Caco-2 (cell line): ENCODE measurements around the gene NTRK2. TPM values are rescaled to one million over a fixed set of nuclear protein-coding genes. Genes with fewer than 3 reads are reported as not detected.

ENCODE experiments used
- BruUV-seq: library from RNA; stranded (reverse); fragments of 400-500 nt; replicated peaks from 2 replicates; lab custom pipeline; 2021; lab: Mats Ljungman, UMichigan
- CTCF ChIA-PET: fragments of 300-600 bp; sonication (Branson Sonifier 250); formaldehyde crosslinking; loops from one replicate; lab custom pipeline; 2022; ENCODE audit warnings: antibody characterized with exemption; lab: Charles Lee
- POLR2A ChIA-PET: fragments of 300-600 bp; sonication (Branson Sonifier 250); formaldehyde crosslinking; loops from one replicate; lab custom pipeline; 2022; ENCODE audit warnings: antibody characterized with exemption; lab: Charles Lee
- DNase-seq, 2 experiments: peaks; one replicate each; pipeline versions ENCODE4 v3.0.0 to v3.0.0-alpha.2; 2020 to 2022
- H3K27me3 ChIP-seq: replicated peaks from 2 replicates; pipeline ENCODE4 v1.6.0; 2011; ENCODE audit warnings: low read length; ENCODE audit not compliant: control insufficient read depth, insufficient read depth
- H3K36me3 ChIP-seq: 2 replicates; pipeline ENCODE4 v1.5.1; 2011; ENCODE audit warnings: low read length; ENCODE audit not compliant: control insufficient read depth, insufficient read depth
- H3K4me1 ChIP-seq: fragments of 250-450 bp; sonication (Bioruptor Pico); 2 replicates; pipeline ENCODE4 v1.5.1; 2020; ENCODE audit warnings: mild to moderate bottlenecking
- H3K4me3 ChIP-seq: 2 replicates; pipeline ENCODE4 v1.5.1; 2011; ENCODE audit warnings: low read depth, mild to moderate bottlenecking, control low read depth, low read length
- H3K9me3 ChIP-seq: fragments of 250-450 bp; sonication (Bioruptor Pico); 2 replicates; pipeline ENCODE4 v1.5.1; 2020; ENCODE audit warnings: mild to moderate bottlenecking, moderate library complexity
- H3K27ac Mint-ChIP-seq: one replicate; pipeline ENCODE4 v1.8.0; 2022; ENCODE audit warnings: mixed read lengths; ENCODE audit not compliant: unreplicated experiment
- H3K27me3 Mint-ChIP-seq: one replicate; pipeline ENCODE4 v1.8.0; 2022; ENCODE audit warnings: mixed read lengths; ENCODE audit not compliant: insufficient read depth, unreplicated experiment
- H3K36me3 Mint-ChIP-seq: one replicate; pipeline ENCODE4 v1.8.0; 2022; ENCODE audit warnings: mild to moderate bottlenecking, mixed read lengths; ENCODE audit not compliant: insufficient read depth, unreplicated experiment
- H3K4me1 Mint-ChIP-seq: one replicate; pipeline ENCODE4 v1.8.0; 2022; ENCODE audit warnings: low read depth, mixed read lengths; ENCODE audit not compliant: unreplicated experiment
- H3K4me3 Mint-ChIP-seq: one replicate; pipeline ENCODE4 v1.8.0; 2022; ENCODE audit warnings: mild to moderate bottlenecking, moderate library complexity, mixed read lengths; ENCODE audit not compliant: unreplicated experiment
- H3K9me3 Mint-ChIP-seq: one replicate; pipeline ENCODE4 v1.8.0; 2022; ENCODE audit warnings: mixed read lengths; ENCODE audit not compliant: unreplicated experiment
- intact Hi-C: fragments of 100-400 bp; cut with micrococcal nuclease; formaldehyde crosslinking; loops from one replicate; pipeline ENCODE4 v1.10.0; 2022; ENCODE audit not compliant: unreplicated experiment
- total RNA-seq: library from RNA; stranded (reverse); gene quantifications from 2 replicates; pipeline ENCODE4 v1.2.3, GENCODE V29; 2022
- TF ChIP-seq, protein P1 (sequence below), 2 experiments: fragments of 200-600 bp in 1 of 2; IDR thresholded peaks; 1 replicate in 1 of 2; 2 replicates in 1 of 2; pipeline versions ENCODE4 v1.5.1 to v1.8.0; 2011 to 2022; ENCODE audit warnings: antibody characterized with exemption in 1 of 2, control low read depth in 1 of 2, inconsistent platforms in 1 of 2, low read depth in 1 of 2, low read length in 1 of 2, mild to moderate bottlenecking in 1 of 2, moderate library complexity in 1 of 2; ENCODE audit not compliant: insufficient read depth in 1 of 2, severe bottlenecking in 1 of 2, unreplicated experiment in 1 of 2

The NTRK2 gene
- total RNA-seq, 1 experiment from 2014 or later: not detected

GRCh38 chr9:84754461-84754860 lies 84.9 kb downstream of the NTRK2 start:
- H3K27me3 ChIP-seq: no peaks in the 10 kb centered on the region
- no TSS peak for BruUV-seq
- Mint-ChIP-seq H3K27ac (no peak overlapping the region), H3K9me3 (no peaks in the 10 kb centered on the region), H3K4me3 (no peak overlapping the region), H3K4me1 (no peaks in the 10 kb centered on the region), H3K36me3 (no peaks in the 10 kb centered on the region), H3K27me3 (no peaks in the 10 kb centered on the region)
- H3K9me3 ChIP-seq: no peaks in the 10 kb centered on the region
- DNase-seq: no peak
- ChIA-PET POLR2A (no interaction called here), CTCF (no interaction called here)
- intact Hi-C loops: no loop called here
- H3K4me1 ChIP-seq: no peaks in the 10 kb centered on the region
- no peaks in the 10 kb centered on the region for H3K36me3 ChIP-seq
- TF ChIP-seq, protein P1, sequence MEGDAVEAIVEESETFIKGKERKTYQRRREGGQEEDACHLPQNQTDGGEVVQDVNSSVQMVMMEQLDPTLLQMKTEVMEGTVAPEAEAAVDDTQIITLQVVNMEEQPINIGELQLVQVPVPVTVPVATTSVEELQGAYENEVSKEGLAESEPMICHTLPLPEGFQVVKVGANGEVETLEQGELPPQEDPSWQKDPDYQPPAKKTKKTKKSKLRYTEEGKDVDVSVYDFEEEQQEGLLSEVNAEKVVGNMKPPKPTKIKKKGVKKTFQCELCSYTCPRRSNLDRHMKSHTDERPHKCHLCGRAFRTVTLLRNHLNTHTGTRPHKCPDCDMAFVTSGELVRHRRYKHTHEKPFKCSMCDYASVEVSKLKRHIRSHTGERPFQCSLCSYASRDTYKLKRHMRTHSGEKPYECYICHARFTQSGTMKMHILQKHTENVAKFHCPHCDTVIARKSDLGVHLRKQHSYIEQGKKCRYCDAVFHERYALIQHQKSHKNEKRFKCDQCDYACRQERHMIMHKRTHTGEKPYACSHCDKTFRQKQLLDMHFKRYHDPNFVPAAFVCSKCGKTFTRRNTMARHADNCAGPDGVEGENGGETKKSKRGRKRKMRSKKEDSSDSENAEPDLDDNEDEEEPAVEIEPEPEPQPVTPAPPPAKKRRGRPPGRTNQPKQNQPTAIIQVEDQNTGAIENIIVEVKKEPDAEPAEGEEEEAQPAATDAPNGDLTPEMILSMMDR (IDR thresholded peaks at IDR 0.05; ENCODE audit: insufficient read depth in 1 of 2, low read depth in 1 of 2, low read length in 1 of 2, severe bottlenecking in 1 of 2, unreplicated experiment in 1 of 2): no peak
- H3K4me3 ChIP-seq: no peak overlapping the region

DNA sequence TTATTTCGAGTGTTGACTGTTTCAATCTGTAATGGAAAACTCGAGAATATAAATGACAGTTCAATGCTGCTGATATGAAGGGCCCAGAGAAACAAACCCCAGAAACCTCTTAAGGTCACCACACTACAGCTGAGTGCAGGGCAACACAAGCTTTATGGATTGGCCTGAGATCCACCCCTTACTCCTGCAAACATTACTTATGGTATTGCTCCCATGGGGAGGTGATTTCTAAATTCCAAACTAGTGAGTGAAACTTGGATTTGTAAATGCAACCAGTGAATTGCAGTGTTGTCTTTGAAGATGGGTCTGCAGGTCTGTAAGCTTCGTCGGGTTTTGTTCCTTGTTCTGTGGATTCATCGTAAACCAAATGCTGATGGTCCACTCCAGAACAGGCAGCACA lies 85.4 kb downstream of the NTRK2 start:
- H3K4me3 Mint-ChIP-seq: no peak overlapping the region
- no peaks in the 10 kb centered on the region for H3K27me3 ChIP-seq
- intact Hi-C loops: no loop called here
- TF ChIP-seq, protein P1 (IDR thresholded peaks at IDR 0.05; ENCODE audit: insufficient read depth in 1 of 2, low read depth in 1 of 2, low read length in 1 of 2, severe bottlenecking in 1 of 2, unreplicated experiment in 1 of 2): no peak
- ChIA-PET POLR2A (no interaction called here), CTCF (no interaction called here)
- no peaks in the 10 kb centered on the region for H3K27me3 Mint-ChIP-seq
- BruUV-seq: no TSS peak
- H3K9me3 ChIP-seq: no peaks in the 10 kb centered on the region
- no peaks in the 10 kb centered on the region for H3K4me1 ChIP-seq
- no peak overlapping the region for H3K27ac Mint-ChIP-seq
- DNase-seq: no peak
- no peaks in the 10 kb centered on the region for H3K36me3 ChIP-seq
- H3K9me3 Mint-ChIP-seq: no peaks in the 10 kb centered on the region
- no peaks in the 10 kb centered on the region for H3K36me3 Mint-ChIP-seq
- no peak overlapping the region for H3K4me3 ChIP-seq
- no peaks in the 10 kb centered on the region for H3K4me1 Mint-ChIP-seq

GRCh38 chr9:84755380-84755779 lies 85.9 kb downstream of the NTRK2 start:
- POLR2A ChIA-PET: no interaction called here
- Mint-ChIP-seq H3K4me1 (no peaks in the 10 kb centered on the region), H3K36me3 (no peaks in the 10 kb centered on the region), H3K27me3 (no peaks in the 10 kb centered on the region), H3K27ac (no peak overlapping the region), H3K4me3 (no peak overlapping the region), H3K9me3 (no peaks in the 10 kb centered on the region)
- no peaks in the 10 kb centered on the region for H3K9me3 ChIP-seq
- intact Hi-C loops: no loop called here
- H3K36me3 ChIP-seq: no peaks in the 10 kb centered on the region
- DNase-seq: no peak
- no peak overlapping the region for H3K4me3 ChIP-seq
- no TSS peak for BruUV-seq
- CTCF ChIA-PET: no interaction called here
- no peaks in the 10 kb centered on the region for H3K27me3 ChIP-seq
- TF ChIP-seq, protein P1 (IDR thresholded peaks at IDR 0.05; ENCODE audit: insufficient read depth in 1 of 2, low read depth in 1 of 2, low read length in 1 of 2, severe bottlenecking in 1 of 2, unreplicated experiment in 1 of 2): no peak
- no peaks in the 10 kb centered on the region for H3K4me1 ChIP-seq
